ENCODE data around the gene PARP16.

GRCh38 chr15:65277015-65277414, 9.7 kb downstream of the PARP16 start:
- TF ChIP-seq CTCF (conservative IDR thresholded peaks at IDR 0.05; ENCODE audit: low read length) (no peak), EZH2phosphoT487 (IDR thresholded peaks at IDR 0.05; ENCODE audit: borderline replicate concordance) (no peak)

Data from Loucy (cell line).